NCI-H187 treated with DMSO at 0.1 percent for 48 hours (cell line): ENCODE data around the gene LPAR2.
"Not testable (repeated sequence)": the region's sequence is repeated elsewhere in the genome, so short reads cannot be mapped to it uniquely, and the experiment has no call there.

ENCODE experiments used
- DNase-seq: peaks from one replicate; lab custom pipeline; 2025; lab: John Stamatoyannopoulos, UW

The LPAR2 gene

GRCh38 chr19:19627621-19628500 is at the start of gene LPAR2:
LPAR2 (minus strand) TSS chr19:19628220; CDS start chr19:19627275, 945 bp downstream.
- no peak for DNase-seq

DNA sequence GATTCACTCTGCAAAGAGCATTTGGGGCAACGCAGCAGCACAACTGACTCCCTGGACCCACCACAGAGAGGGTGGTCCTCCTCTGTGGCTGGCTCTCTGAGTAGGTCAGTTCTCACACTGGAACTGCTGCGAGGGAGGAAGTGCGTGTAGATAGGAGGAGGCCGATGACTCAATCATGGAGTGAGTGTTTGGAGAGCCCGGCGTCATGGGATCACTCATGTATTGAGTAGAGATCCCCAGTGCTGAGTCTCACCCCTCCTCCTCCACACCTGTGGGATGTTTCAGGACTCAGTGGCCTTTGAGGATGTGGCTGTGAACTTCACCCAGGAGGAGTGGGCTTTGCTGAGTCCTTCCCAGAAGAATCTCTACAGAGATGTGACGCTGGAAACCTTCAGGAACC is 49.6 kb upstream of the LPAR2 start:
- no peak for DNase-seq

GRCh38 chr19:19674315-19674714 is 46.3 kb upstream of the LPAR2 start:
- no peak for DNase-seq

GRCh38 chr19:19672816-19673215 is 44.8 kb upstream of the LPAR2 start:
- DNase-seq: no peak

GRCh38 chr19:19670070-19670551 is 42.1 kb upstream of the LPAR2 start:
- no peak for DNase-seq

DNA sequence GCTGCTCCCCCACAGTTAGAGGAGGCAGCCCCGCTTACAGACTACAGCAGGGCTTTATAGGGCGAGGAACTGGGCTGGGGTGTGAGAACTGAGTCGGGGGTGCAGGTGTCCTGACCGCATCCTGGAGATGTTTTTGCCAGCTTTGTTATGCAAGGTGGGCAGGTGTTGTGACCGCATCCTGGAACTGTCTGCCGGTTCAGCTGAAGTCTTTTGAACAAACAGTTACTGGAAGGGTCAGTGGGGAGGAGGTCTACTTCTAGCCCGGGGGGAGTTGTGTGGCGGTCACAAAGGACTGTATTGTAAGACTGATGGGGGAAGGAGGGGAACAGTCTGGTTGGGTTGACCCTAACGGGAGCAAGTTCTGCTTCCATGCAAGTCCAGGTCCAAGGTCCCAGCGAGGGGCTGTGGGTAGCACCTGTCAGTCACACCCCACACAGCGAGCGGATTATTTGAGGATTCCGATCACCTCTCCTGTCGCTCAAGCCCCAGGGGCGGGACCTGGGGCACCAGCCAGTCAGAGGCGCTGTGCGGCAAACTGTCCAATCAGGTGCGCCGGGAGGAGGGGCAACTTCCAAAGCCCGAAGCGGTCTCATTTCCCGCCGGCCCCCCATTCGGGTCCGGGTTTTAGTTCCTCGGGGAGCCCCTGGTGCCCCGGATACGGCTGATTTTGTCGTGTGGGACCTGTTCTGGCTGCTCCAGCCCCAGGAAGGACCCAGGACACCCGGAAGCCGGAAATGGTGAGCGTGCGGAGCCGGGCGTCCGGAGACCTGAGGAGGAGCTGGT is 40.4 kb upstream of the LPAR2 start, which contains the start of gene ZNF101:
TSS of gene ZNF101 (plus strand) at position 610 of the 783 bp plus-strand sequence. CDS start at position 735, 125 bp downstream.
- DNase-seq: peak; percentile 49

DNA sequence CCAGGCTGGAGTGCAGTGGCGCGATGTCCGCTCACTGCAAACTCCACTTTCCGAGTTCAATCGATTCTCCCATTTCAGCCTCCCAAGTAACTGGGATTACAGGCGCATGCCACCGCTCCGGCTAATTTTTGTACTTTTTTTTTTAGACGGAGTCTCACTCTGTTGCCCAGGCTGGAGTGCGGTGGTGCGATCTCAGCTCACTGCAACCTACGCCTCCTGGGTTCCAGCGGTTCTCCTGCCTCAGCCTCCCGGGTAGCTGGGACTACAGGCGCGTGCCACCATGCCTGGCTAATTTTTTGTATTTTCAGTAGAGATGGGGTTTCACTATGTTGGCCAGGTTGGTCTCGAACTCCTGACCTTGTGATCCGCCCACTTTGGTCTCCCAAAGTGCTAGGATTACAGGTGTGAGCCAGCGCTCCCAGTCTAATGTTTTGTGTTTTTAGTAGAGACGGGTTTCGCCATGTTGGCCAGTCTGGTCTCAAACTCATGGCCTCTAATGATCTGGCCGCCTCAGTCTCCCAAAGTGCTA is 37.5 kb upstream of the LPAR2 start:
- not testable (repeated sequence) for DNase-seq

GRCh38 chr19:19663256-19664120 is 35.5 kb upstream of the LPAR2 start, which contains the start of gene ATP13A1:
ATP13A1 (minus strand) TSS chr19:19663676; CDS start chr19:19663666, 10 bp downstream.
- peak; percentile 64 for DNase-seq

DNA sequence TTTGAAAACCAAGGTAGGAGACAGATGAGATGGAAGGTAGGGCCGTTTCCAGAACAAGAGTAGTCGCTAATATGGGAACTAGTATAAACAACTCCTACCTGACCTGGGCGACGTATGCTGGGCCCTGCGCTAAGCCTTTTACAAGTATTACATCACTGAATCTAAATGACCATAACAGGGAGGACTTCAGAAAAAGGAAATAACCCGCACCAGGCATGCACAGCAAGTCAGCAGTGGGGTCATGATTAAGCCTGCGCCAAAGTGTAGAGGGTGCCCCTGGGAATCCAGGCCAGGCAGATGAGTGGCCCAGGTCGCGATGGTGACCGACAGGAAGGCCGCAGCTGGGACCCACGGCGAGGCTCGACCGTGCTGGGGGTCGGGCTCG is 34.8 kb upstream of the LPAR2 start:
- DNase-seq: no peak

DNA sequence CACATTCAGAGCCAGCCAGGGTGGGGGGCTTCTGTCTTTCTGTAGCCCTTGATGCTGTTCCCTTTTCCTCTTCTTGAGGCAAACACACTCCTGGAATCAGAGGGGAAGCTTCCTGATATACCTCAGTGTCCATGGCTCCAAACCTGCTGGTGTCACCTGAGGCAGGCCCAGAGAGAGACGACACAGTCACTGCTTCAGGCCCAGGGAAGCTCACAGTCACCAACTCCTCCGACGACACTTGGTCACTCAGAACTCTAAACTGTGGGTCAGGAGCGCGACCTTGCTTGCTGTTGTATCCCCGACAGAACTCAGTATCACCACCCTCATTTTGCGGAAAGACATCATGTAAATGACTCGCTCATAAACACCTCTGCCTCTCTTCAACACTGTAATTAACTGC is 34.3 kb upstream of the LPAR2 start:
- DNase-seq: no peak

- DNase-seq: no peak
These were observed 33.7 kb upstream of the LPAR2 start for GRCh38 chr19:19661675-19662251.

- no peak for DNase-seq
These were observed 33.2 kb upstream of the LPAR2 start for GRCh38 chr19:19661141-19661674.

- DNase-seq: no peak
These were observed 31.7 kb upstream of the LPAR2 start for GRCh38 chr19:19659646-19660245.

DNA sequence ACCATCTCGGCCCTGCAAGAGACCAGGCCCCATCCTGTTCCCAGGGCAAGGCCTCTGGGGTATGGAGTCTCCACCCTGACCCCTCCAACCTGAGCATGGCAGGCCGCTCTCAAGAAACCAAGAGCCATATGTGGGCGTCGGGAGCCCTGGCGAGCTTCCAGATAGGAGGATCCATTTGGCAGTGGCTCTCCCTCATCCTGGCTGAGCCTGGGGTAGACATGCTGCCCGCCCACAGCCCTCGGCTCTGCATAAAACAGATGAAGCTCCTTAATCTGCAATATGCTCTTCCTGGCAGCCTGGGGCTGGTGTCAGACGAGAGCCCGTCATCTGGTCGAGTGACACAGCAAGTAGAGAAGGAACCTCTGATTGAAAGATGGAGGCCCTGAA is 29.4 kb upstream of the LPAR2 start:
- DNase-seq: no peak

DNA sequence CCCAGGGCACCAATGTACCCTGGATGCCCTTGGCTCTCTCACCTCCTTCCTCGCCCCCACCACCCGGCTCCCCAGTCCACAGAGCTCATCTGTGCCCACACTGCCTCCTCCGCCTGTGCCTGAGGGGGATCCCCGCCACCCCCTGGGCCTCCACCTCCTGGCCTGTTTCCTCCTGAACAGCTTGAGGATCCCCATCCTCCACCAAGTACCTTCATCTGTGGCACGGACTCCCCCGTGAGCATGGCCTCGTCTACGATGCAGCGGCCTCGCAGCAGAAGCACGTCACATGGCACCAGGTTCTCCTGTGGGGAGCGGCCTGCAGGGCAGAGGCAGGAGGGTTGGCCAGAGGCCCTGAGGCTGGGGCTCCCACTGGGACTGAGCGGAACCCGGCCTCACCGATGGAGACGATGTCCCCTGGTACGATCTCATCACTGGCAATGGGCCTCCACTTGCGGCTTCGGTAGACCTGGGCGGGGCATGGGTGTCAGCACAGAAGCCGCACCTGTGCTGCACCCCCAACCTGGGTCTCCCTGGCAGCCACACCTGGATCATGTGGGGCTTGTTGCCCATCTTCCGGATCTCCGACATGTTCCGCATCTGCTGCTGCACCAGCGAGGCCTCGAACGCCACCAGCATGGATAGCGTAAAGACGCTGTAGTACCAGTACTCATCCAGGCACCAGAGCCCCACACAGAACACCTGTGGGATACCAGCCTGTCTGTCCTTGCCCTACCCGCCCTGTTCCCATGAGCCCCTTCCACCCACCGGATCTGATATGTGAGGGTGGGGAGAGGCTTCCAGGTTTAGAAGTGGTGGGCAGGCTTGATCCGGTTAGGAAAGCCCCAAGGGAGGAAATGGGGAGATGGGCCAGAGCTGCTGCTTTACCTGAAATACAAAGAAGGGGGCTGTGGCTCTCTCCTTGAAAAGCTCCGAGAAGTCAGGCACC is 28.7 kb upstream of the LPAR2 start:
- no peak for DNase-seq

- DNase-seq: no peak
These were observed 27.8 kb upstream of the LPAR2 start for GRCh38 chr19:19655641-19656343.

- DNase-seq: no peak
These were observed 27.1 kb upstream of the LPAR2 start for GRCh38 chr19:19655051-19655594.

GRCh38 chr19:19654441-19654840 is 26.4 kb upstream of the LPAR2 start:
- no peak for DNase-seq
